H1 (cell line): ENCODE data around the gene SEC61G. TPM values are rescaled to one million over a fixed set of nuclear protein-coding genes. Genes with fewer than 3 reads are reported as not detected.

Source experiments
- CTCF ChIA-PET: fragments of 300-600 bp; sonication (Branson Sonifier 250); formaldehyde crosslinking; loops from one replicate; lab custom pipeline; 2021; ENCODE audit not compliant: partially characterized antibody; lab: Charles Lee
- POLR2A ChIA-PET: fragments of 300-600 bp; sonication (Branson Sonifier 250); formaldehyde crosslinking; loops from one replicate; lab custom pipeline; 2021; ENCODE audit warnings: inconsistent platforms; ENCODE audit not compliant: partially characterized antibody; lab: Charles Lee
- DNase-seq, 2 experiments: peaks; one replicate each; pipeline versions ENCODE4 v3.0.0 to v3.0.0-alpha.2; 2010 to 2022; ENCODE audit warnings: low spot score in 2 of 2, low read depth in 1 of 2, mixed read lengths in 1 of 2
- FAIRE-seq: peaks from 2 replicates; lab custom pipeline; 2011; peaks lifted over from hg19 to GRCh38; lab: Jason Lieb, UNC
- H2AFZ ChIP-seq: 2 replicates; pipeline ENCODE4 v1.8.1; 2012; ENCODE audit warnings: low read length, inconsistent platforms
- H2AK5ac ChIP-seq: 2 replicates; pipeline ENCODE4 v1.6.1; 2013; ENCODE audit warnings: low read depth, low read length
- H2BK120ac ChIP-seq: replicated peaks from 2 replicates; pipeline ENCODE3; 2013; ENCODE audit warnings: low read depth, low read length, inconsistent platforms
- H2BK12ac ChIP-seq: 2 replicates; pipeline ENCODE4 v1.6.1; 2013; ENCODE audit warnings: low read depth, low read length
- H2BK15ac ChIP-seq: 2 replicates; pipeline ENCODE4 v1.6.1; 2013; ENCODE audit warnings: low read length
- H2BK20ac ChIP-seq: 2 replicates; pipeline ENCODE4 v1.6.1; 2013; ENCODE audit warnings: low read length
- H2BK5ac ChIP-seq: 2 replicates; pipeline ENCODE4 v1.6.1; 2013; ENCODE audit warnings: low read depth, low read length
- H3K14ac ChIP-seq: 2 replicates; pipeline ENCODE4 v1.6.1; 2013; ENCODE audit warnings: inconsistent platforms; ENCODE audit not compliant: insufficient read length
- H3K18ac ChIP-seq: 2 replicates; pipeline ENCODE4 v1.6.1; 2013; ENCODE audit warnings: low read length; ENCODE audit errors: extremely low read depth
- H3K23ac ChIP-seq: 2 replicates; pipeline ENCODE4 v1.6.1; 2013; ENCODE audit warnings: inconsistent platforms; ENCODE audit not compliant: insufficient read length
- H3K23me2 ChIP-seq: 2 replicates; pipeline ENCODE4 v1.6.1; 2013; ENCODE audit warnings: low read depth, low read length
- H3K27ac ChIP-seq: 2 replicates; pipeline ENCODE4 v1.6.1; 2011; ENCODE audit warnings: low read depth, low read length, inconsistent platforms
- H3K27me3 ChIP-seq, 4 experiments: replicated peaks in 1 of 4; 1 replicate in 1 of 4; 2 replicates in 3 of 4; pipeline versions ENCODE4 v1.6.1 to v1.8.1; 2011 to 2013; ENCODE audit warnings: low read length in 3 of 4, mild to moderate bottlenecking in 3 of 4, inconsistent platforms in 2 of 4, mixed read lengths in 2 of 4, moderate library complexity in 1 of 4; ENCODE audit not compliant: control insufficient read depth in 3 of 4, insufficient read depth in 3 of 4; ENCODE audit errors: extremely low read depth in 1 of 4
- H3K36me3 ChIP-seq, 4 experiments: 2 replicates each; pipeline versions ENCODE4 v1.6.1 to v1.8.1; 2011 to 2013; ENCODE audit warnings: mild to moderate bottlenecking in 4 of 4, low read length in 3 of 4, moderate library complexity in 2 of 4, control low read depth in 1 of 4, inconsistent platforms in 1 of 4; ENCODE audit not compliant: insufficient read depth in 4 of 4, control insufficient read depth in 2 of 4
- H3K4ac ChIP-seq: replicated peaks from 2 replicates; pipeline ENCODE3; 2013; ENCODE audit warnings: low read length, low read depth, mixed read lengths, inconsistent platforms; ENCODE audit not compliant: insufficient read length
- H3K4me1 ChIP-seq, 4 experiments: replicated peaks in 1 of 4; 1 replicate in 1 of 4; 2 replicates in 3 of 4; pipeline versions ENCODE4 v1.6.1 to v1.8.1; 2011 to 2013; ENCODE audit warnings: low read length in 3 of 4, inconsistent platforms in 2 of 4, mixed read lengths in 1 of 4; ENCODE audit not compliant: insufficient read depth in 4 of 4, control insufficient read depth in 3 of 4
- H3K4me2 ChIP-seq, 2 experiments: 2 replicates each; pipeline versions ENCODE4 v1.6.1 to v1.8.1; 2011 to 2013; ENCODE audit warnings: low read depth in 2 of 2, low read length in 2 of 2, control low read depth in 1 of 2, inconsistent platforms in 1 of 2, mild to moderate bottlenecking in 1 of 2; ENCODE audit not compliant: insufficient read depth in 1 of 2
- H3K4me3 ChIP-seq, 4 experiments: fragments of 200-600, 300-600 bp in 1 of 4; sonication (generic), shearing (Covaris generic), sonication (Bioruptor Twin) in 1 of 4; 2 replicates each; pipeline versions ENCODE4 v1.5.1 to v1.8.1; 2011 to 2016; ENCODE audit warnings: low read length in 4 of 4, low read depth in 3 of 4, control low read depth in 2 of 4, inconsistent platforms in 2 of 4, mild to moderate bottlenecking in 2 of 4, mixed read lengths in 1 of 4, moderate library complexity in 1 of 4; ENCODE audit not compliant: insufficient read depth in 2 of 4; ENCODE audit errors: extremely low read depth in 1 of 4
- H3K56ac ChIP-seq: replicated peaks from 2 replicates; pipeline ENCODE3; 2013; ENCODE audit warnings: low read depth, mild to moderate bottlenecking, mixed read lengths, low read length, inconsistent platforms; ENCODE audit not compliant: insufficient read length
- H3K79me1 ChIP-seq: 2 replicates; pipeline ENCODE4 v1.6.1; 2013; ENCODE audit warnings: low read depth, low read length, control low read depth
- H3K79me2 ChIP-seq, 2 experiments: 2 replicates each; pipeline versions ENCODE4 v1.6.1 to v1.8.1; 2012 to 2013; ENCODE audit warnings: low read length in 2 of 2, mild to moderate bottlenecking in 2 of 2, inconsistent platforms in 1 of 2; ENCODE audit not compliant: insufficient read depth in 2 of 2, control insufficient read depth in 1 of 2
- H3K9ac ChIP-seq, 4 experiments: replicated peaks in 1 of 4; 1 replicate in 1 of 4; 2 replicates in 3 of 4; pipeline versions ENCODE4 v1.6.1 to v1.8.1; 2011 to 2013; ENCODE audit warnings: low read depth in 3 of 4, low read length in 3 of 4, control low read depth in 2 of 4, mild to moderate bottlenecking in 2 of 4, moderate library complexity in 2 of 4, inconsistent platforms in 1 of 4; ENCODE audit errors: extremely low read depth in 1 of 4
- H3K9me3 ChIP-seq, 2 experiments: 2 replicates each; pipeline versions ENCODE4 v1.6.1 to v1.8.1; 2012 to 2013; ENCODE audit warnings: mild to moderate bottlenecking in 2 of 2, moderate library complexity in 2 of 2, control low read depth in 1 of 2, inconsistent platforms in 1 of 2, low read depth in 1 of 2, low read length in 1 of 2, mixed read lengths in 1 of 2; ENCODE audit not compliant: insufficient read depth in 2 of 2
- H4K20me1 ChIP-seq, 2 experiments: replicated peaks in 1 of 2; 2 replicates each; pipeline versions ENCODE3 to v1.8.1; 2011 to 2013; ENCODE audit warnings: inconsistent platforms in 2 of 2, low read length in 2 of 2, mild to moderate bottlenecking in 1 of 2; ENCODE audit not compliant: insufficient read depth in 2 of 2, control insufficient read depth in 1 of 2
- H4K5ac ChIP-seq: 2 replicates; pipeline ENCODE4 v1.6.1; 2013; ENCODE audit warnings: low read length, low read depth, mixed read lengths, inconsistent platforms; ENCODE audit not compliant: insufficient read length
- H4K8ac ChIP-seq: 2 replicates; pipeline ENCODE4 v1.8.0; 2013; ENCODE audit warnings: mild to moderate bottlenecking, moderate library complexity, low read length, inconsistent platforms; ENCODE audit not compliant: insufficient read depth; ENCODE audit errors: extremely low read depth
- H4K91ac ChIP-seq: replicated peaks from 2 replicates; pipeline ENCODE3; 2013; ENCODE audit warnings: low read length, mixed read lengths, inconsistent platforms; ENCODE audit not compliant: insufficient read length
- BACH1 ChIP-seq: IDR thresholded peaks from 2 replicates; pipeline ENCODE4 v1.6.1; 2012; ENCODE audit warnings: low read length, improper control_type of control experiment
- CTBP2 ChIP-seq: IDR thresholded peaks from 2 replicates; pipeline ENCODE4 v1.7.0; 2011; ENCODE audit warnings: borderline replicate concordance, mild to moderate bottlenecking, moderate library complexity, mixed read lengths, low read length; ENCODE audit not compliant: insufficient read depth, insufficient read length
- EGR1 ChIP-seq: IDR thresholded peaks from 2 replicates; pipeline ENCODE4 v1.6.1; 2011; ENCODE audit warnings: low read depth, low read length, borderline replicate concordance
- EZH2 ChIP-seq: fragments of 200-600 bp; sonication (generic); IDR thresholded peaks from 2 replicates; pipeline ENCODE4 v1.7.1; 2012; ENCODE audit warnings: low read depth, mild to moderate bottlenecking, moderate library complexity, low read length, inconsistent platforms; ENCODE audit not compliant: severe bottlenecking
- RXRA ChIP-seq: IDR thresholded peaks from 2 replicates; pipeline ENCODE4 v1.6.1; 2011; ENCODE audit warnings: low read depth, mild to moderate bottlenecking, low read length, moderate library complexity; ENCODE audit not compliant: insufficient read depth
- TAF1 ChIP-seq: IDR thresholded peaks from 2 replicates; pipeline ENCODE4 v1.6.1; 2011; ENCODE audit warnings: mild to moderate bottlenecking, low read depth, low read length
- TBP ChIP-seq: IDR thresholded peaks from 2 replicates; pipeline ENCODE4 v1.6.1; 2011; ENCODE audit warnings: low read depth, low read length, improper control_type of control experiment
- WGBS, 2 experiments: shearing (Covaris generic) in 1 of 2; methylation state at CpG; one replicate each; pipeline versions ENCODE4 v1.1.6 to v1.1.7; 2013 to 2015; ENCODE audit warnings: low lambda C conversion rate in 2 of 2, mixed read lengths in 2 of 2, inconsistent platforms in 1 of 2, low coverage in 1 of 2, missing lambda C conversion rate in 1 of 2; ENCODE audit not compliant: insufficient replicate concordance in 2 of 2, insufficient coverage in 1 of 2, insufficient read length in 1 of 2; ENCODE audit errors: extremely low coverage in 1 of 2, missing lambda C conversion rate in 1 of 2; 5-methylcytosine and 5-hydroxymethylcytosine counted together
- polyA plus RNA-seq, 7 experiments: library from polyadenylated mRNA; depleted of rRNA in 3 of 7; stranded (reverse) in 5 of 7; unstranded in 2 of 7; fragments of >200 nt in 5 of 7; fragments of 200-250 nt in 2 of 7; gene quantifications; 1 replicate in 5 of 7; 2 replicates in 1 of 7; 4 replicates in 1 of 7; pipeline versions ENCODE4 v1.2.1 to v1.2.3, GENCODE V29; 2011 to 2013; ENCODE audit warnings: missing spikeins in 2 of 7, mixed read lengths in 2 of 7
- total RNA-seq: library from RNA; stranded (reverse); fragmentation: NEBNext Ultra II Directional; extraction: Animal tissue kit (Norgen Biotek cat#: 25700); gene quantifications from 2 replicates; pipeline ENCODE4 v1.2.1, GENCODE V29; 2021

Gene SEC61G
- total and polyA plus RNA-seq, 2 of the 8 experiments (the other 6 are each of a cell fraction or from before 2014, with no cell fraction given) = 142 to 274 TPM

GRCh38 chr7:54743580-54743979 is 15.4 kb downstream of the SEC61G start:
- Histone ChIP-seq H4K20me1 (no peaks in the 10 kb centered on the region), H3K9me3 (no peaks in the 10 kb centered on the region), H2AFZ (no peak overlapping the region), H2BK15ac (no peak overlapping the region), H3K79me2 (no peaks in the 10 kb centered on the region), H3K9ac (no peak overlapping the region), H3K4me3 (no peak overlapping the region), H3K27me3 (no peaks in the 10 kb centered on the region), H2BK120ac (no peak overlapping the region), H2BK12ac (no peak overlapping the region), H3K36me3 (peaks cover 0 to 6% (median 3%) of the 10 kb centered on the region in 4 experiments; a peak in 4 of 8 replicates), H3K18ac (no peak overlapping the region), H3K4ac (no peak overlapping the region), H2BK5ac (no peak overlapping the region), H3K56ac (no peak overlapping the region), H2BK20ac (no peak overlapping the region), H4K5ac (no peak overlapping the region), H3K4me1 (no peaks in the 10 kb centered on the region), H3K27ac (no peak overlapping the region), H4K8ac (no peak overlapping the region), H2AK5ac (no peak overlapping the region), H3K23me2 (no peaks in the 10 kb centered on the region; the same call in 1 of the 2 replicates), H3K14ac (no peak overlapping the region), H4K91ac (no peak overlapping the region), H3K4me2 (no peak overlapping the region), H3K79me1 (no peaks in the 10 kb centered on the region), H3K23ac (no peak overlapping the region)
- TF ChIP-seq BACH1 (no peak), RXRA (no peak), TAF1 (no peak), EGR1 (no peak), CTBP2 (no peak), TBP (no peak), EZH2 (no peak)
- WGBS, 2 experiments = 93% methylated on average over 1 of the region's 1 CpG; no CpG with 5 or more reads in 1 of the 2 experiments
- POLR2A ChIA-PET = no interaction called here
- no peak for DNase-seq
- CTCF ChIA-PET = no interaction called here
- no peak for FAIRE-seq
